ENCODE measurements around the gene USP36.

Gene USP36

GRCh38 chr17:78746263-78746948 is 94.2 kb downstream of the USP36 start:
- Histone ChIP-seq H3K4me2 (ENCODE audit: low read depth, low read length) (peak overlapping the region; percentile 81; the same call in 1 of the 2 replicates), H3K4me1 (ENCODE audit: low read length) (peaks cover 79% of the 10 kb centered on the region), H3K4me3 (ENCODE audit: low read length) (no peak overlapping the region), H4K20me1 (ENCODE audit: insufficient read depth, low read length) (no peaks in the 10 kb centered on the region), H3K9ac (ENCODE audit: low read length) (no peak overlapping the region; the same call in 1 of the 2 replicates), H3F3A (ENCODE audit: insufficient read depth, low read length) (peaks cover 38% of the 10 kb centered on the region), H3K27me3 (replicated peaks; ENCODE audit: insufficient read depth, low read length) (no peaks in the 10 kb centered on the region), H3K36me3 (replicated peaks; ENCODE audit: insufficient read depth, low read length) (no peaks in the 10 kb centered on the region), H3K79me2 (ENCODE audit: low read length) (peaks cover 88% of the 10 kb centered on the region), H3K27ac (ENCODE audit: low read length) (peak overlapping the region; percentile 98; the same call in 1 of the 2 replicates), H3K9me3 (replicated peaks; ENCODE audit: insufficient read depth, low read length) (no peaks in the 10 kb centered on the region), H3K9me2 (replicated peaks; ENCODE audit: insufficient read depth, low read length) (no peaks in the 10 kb centered on the region), H2AFZ (ENCODE audit: low read length) (no peak overlapping the region)
- DNase-seq: peak; percentile 7
- no peak for TF ChIP-seq EZH2phosphoT487 (IDR thresholded peaks at IDR 0.05; ENCODE audit: low read length)
- no peak for TF ChIP-seq EZH2 (optimal IDR thresholded peaks at IDR 0.05; ENCODE audit: low read depth, low read length)
- no peak for TF ChIP-seq CTCF (IDR thresholded peaks at IDR 0.05; ENCODE audit: low read length)
